OCI-LY1 (cell line): ENCODE measurements around the gene SAPCD1.

Experiments
- H2AFZ ChIP-seq: fragments of 200-600 bp; sonication (generic), shearing (Covaris generic); 2 replicates; pipeline ENCODE4 v1.6.0; 2014; ENCODE audit warnings: antibody characterized with exemption, mild to moderate bottlenecking, low read length
- H3F3A ChIP-seq: fragments of 200-600 bp; sonication (generic), shearing (Covaris generic); 2 replicates; pipeline ENCODE4 v1.6.0; 2014; ENCODE audit warnings: mild to moderate bottlenecking, antibody characterized with exemption, low read length, moderate library complexity; ENCODE audit not compliant: insufficient read depth
- H3K27ac ChIP-seq: fragments of 200-600 bp; sonication (generic); 2 replicates; pipeline ENCODE4 v1.5.1; 2014; ENCODE audit warnings: low read length, mixed run types, mild to moderate bottlenecking, low read depth; ENCODE audit not compliant: poor library complexity, severe bottlenecking
- H3K27me3 ChIP-seq: fragments of 200-600 bp; sonication (generic); 2 replicates; pipeline ENCODE4 v1.6.0; 2014; ENCODE audit warnings: antibody characterized with exemption, mild to moderate bottlenecking, low read length, moderate library complexity; ENCODE audit not compliant: insufficient read depth
- H3K36me3 ChIP-seq: fragments of 200-600 bp; sonication (generic); 2 replicates; pipeline ENCODE4 v1.6.1; 2014; ENCODE audit warnings: mild to moderate bottlenecking, antibody characterized with exemption, low read length, moderate library complexity, mixed read lengths; ENCODE audit not compliant: insufficient read depth
- H3K4me1 ChIP-seq: fragments of 200-600 bp; sonication (generic); 2 replicates; pipeline ENCODE4 v1.5.1; 2014; ENCODE audit warnings: mild to moderate bottlenecking, low read length, moderate library complexity; ENCODE audit not compliant: insufficient read depth, severe bottlenecking
- H3K4me2 ChIP-seq: fragments of 200-600 bp; sonication (generic), shearing (Covaris generic); 2 replicates; pipeline ENCODE4 v1.6.1; 2014; ENCODE audit warnings: low read length
- H3K4me3 ChIP-seq: fragments of 200-600 bp; sonication (generic); 2 replicates; pipeline ENCODE4 v1.5.1; 2014; ENCODE audit warnings: low read length, low read depth, mild to moderate bottlenecking, mixed read lengths; ENCODE audit not compliant: poor library complexity, severe bottlenecking
- H3K79me2 ChIP-seq: fragments of 200-600 bp; shearing (Covaris generic); 2 replicates; pipeline ENCODE4 v1.6.1; 2016; ENCODE audit warnings: mixed run types, low read length, mixed read lengths; ENCODE audit not compliant: insufficient read depth
- H3K9ac ChIP-seq: fragments of 200-600 bp; sonication (generic), shearing (Covaris generic); 2 replicates; pipeline ENCODE4 v1.6.1; 2014; ENCODE audit warnings: mild to moderate bottlenecking, low read length, mixed read lengths
- H3K9me2 ChIP-seq: fragments of 200-600 bp; sonication (generic), shearing (Covaris generic); 2 replicates; pipeline ENCODE4 v1.6.1; 2014; ENCODE audit warnings: low read depth, mild to moderate bottlenecking, low read length, mixed read lengths
- H3K9me3 ChIP-seq: fragments of 200-600 bp; shearing (Covaris generic); 2 replicates; pipeline ENCODE4 v1.6.1; 2014; ENCODE audit warnings: low read length, mixed read lengths
- H4K20me1 ChIP-seq: fragments of 200-600 bp; sonication (generic), shearing (Covaris generic); 2 replicates; pipeline ENCODE4 v1.6.0; 2016; ENCODE audit warnings: mild to moderate bottlenecking, low read length; ENCODE audit not compliant: insufficient read depth
- EZH2 ChIP-seq: fragments of 200-600 bp; sonication (generic), shearing (Covaris generic); IDR thresholded peaks from 2 replicates; pipeline ENCODE4 v1.8.0; 2017; ENCODE audit warnings: borderline replicate concordance, mixed run types, mild to moderate bottlenecking, antibody characterized with exemption, low read length, moderate library complexity, mixed read lengths
- TF ChIP-seq, protein P1 (sequence below): fragments of 200-600 bp; sonication (generic), shearing (Covaris generic); IDR thresholded peaks from 2 replicates; pipeline ENCODE4 v1.5.1; 2017; ENCODE audit warnings: mild to moderate bottlenecking, antibody characterized with exemption, low read length, moderate library complexity, mixed read lengths

The SAPCD1 gene

DNA sequence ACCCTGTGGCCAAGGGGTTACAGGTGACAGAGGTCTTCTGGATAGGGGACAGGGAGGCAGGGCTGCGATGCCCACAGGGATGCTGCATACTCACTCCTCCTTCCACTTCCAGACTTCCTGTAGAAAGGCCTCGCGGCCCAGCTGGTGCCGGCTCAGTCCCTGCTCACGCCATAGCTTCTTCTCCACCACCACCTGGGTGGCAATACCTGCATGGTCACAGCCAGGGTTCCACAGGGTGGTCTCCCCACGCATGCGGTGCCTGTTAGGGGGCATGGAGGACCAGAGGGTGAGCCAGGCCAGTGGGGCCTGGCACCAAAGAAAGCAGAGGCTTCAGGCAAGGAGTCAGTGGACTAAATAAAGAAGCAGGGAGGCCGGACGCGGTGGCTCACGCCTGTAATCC is 23.0 kb downstream of the SAPCD1 start:
- Histone ChIP-seq H3K4me2 (no peak overlapping the region), H3K27ac (no peak overlapping the region), H3K4me3 (no peak overlapping the region), H3K9me3 (no peaks in the 10 kb centered on the region), H3K9ac (no peak overlapping the region), H2AFZ (no peak overlapping the region), H3K79me2 (no peaks in the 10 kb centered on the region; the same call in 1 of the 2 replicates), H3K4me1 (peaks cover 10% of the 10 kb centered on the region), H3K9me2 (no peaks in the 10 kb centered on the region), H3K36me3 (peaks cover 90% of the 10 kb centered on the region), H3K27me3 (no peaks in the 10 kb centered on the region), H3F3A (no peaks in the 10 kb centered on the region), H4K20me1 (no peaks in the 10 kb centered on the region)
- TF ChIP-seq, protein P1, sequence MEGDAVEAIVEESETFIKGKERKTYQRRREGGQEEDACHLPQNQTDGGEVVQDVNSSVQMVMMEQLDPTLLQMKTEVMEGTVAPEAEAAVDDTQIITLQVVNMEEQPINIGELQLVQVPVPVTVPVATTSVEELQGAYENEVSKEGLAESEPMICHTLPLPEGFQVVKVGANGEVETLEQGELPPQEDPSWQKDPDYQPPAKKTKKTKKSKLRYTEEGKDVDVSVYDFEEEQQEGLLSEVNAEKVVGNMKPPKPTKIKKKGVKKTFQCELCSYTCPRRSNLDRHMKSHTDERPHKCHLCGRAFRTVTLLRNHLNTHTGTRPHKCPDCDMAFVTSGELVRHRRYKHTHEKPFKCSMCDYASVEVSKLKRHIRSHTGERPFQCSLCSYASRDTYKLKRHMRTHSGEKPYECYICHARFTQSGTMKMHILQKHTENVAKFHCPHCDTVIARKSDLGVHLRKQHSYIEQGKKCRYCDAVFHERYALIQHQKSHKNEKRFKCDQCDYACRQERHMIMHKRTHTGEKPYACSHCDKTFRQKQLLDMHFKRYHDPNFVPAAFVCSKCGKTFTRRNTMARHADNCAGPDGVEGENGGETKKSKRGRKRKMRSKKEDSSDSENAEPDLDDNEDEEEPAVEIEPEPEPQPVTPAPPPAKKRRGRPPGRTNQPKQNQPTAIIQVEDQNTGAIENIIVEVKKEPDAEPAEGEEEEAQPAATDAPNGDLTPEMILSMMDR = no peak
- no peak for TF ChIP-seq EZH2

DNA sequence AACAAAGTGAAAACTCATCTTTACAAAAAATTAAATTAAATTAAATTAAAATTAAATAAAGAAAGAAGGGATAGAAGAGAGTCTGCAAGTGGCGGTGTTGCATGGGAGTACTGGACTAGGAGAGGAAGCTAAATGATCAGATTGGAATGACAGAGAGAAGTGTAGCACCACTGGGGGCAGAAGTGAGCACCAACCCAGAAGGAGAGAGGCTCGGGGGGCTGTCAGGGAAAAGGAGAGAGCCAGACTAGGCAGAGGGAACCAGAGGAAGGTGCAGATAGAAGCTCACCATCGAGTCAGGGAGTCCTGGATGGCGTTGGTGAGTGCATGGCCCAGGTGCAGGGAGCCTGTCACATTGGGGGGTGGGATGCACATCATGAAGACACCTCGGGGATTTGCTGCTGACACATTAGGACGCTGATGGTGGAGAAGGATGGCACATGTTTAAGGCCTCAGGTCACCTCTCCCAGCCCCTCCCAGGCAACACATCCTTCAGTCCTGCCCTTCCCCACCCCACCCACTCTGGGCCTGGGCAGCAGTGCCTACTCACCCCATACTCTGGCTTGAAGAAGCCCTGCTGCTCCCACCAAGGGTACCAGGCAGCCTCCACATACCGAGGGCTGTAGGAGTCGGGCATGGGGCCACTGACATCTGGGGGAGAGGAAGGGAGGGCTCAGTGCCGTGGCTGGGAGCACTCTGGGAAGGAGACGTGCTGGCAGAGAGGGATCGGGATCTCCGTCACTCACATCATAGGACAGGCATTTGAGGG is 29.1 kb downstream of the SAPCD1 start:
- Histone ChIP-seq H3K4me3 (no peak overlapping the region), H3K36me3 (peaks cover 55% of the 10 kb centered on the region), H3F3A (no peaks in the 10 kb centered on the region), H3K79me2 (peaks cover 14% of the 10 kb centered on the region; the same call in 1 of the 2 replicates), H2AFZ (no peak overlapping the region), H3K27ac (no peak overlapping the region), H3K27me3 (no peaks in the 10 kb centered on the region), H4K20me1 (no peaks in the 10 kb centered on the region), H3K9me3 (no peaks in the 10 kb centered on the region), H3K4me1 (peaks cover 28% of the 10 kb centered on the region), H3K4me2 (no peak overlapping the region), H3K9ac (no peak overlapping the region), H3K9me2 (no peaks in the 10 kb centered on the region)
- TF ChIP-seq EZH2 = no peak
- TF ChIP-seq, protein P1 = peak; percentile 64

GRCh38 chr6:31792090-31792374 is 29.6 kb downstream of the SAPCD1 start:
- H3K36me3 ChIP-seq = peaks cover 53% of the 10 kb centered on the region
- no peaks in the 10 kb centered on the region for H3K27me3 ChIP-seq
- peak overlapping the region; percentile 25 for H3K27ac ChIP-seq
- H3K4me3 ChIP-seq = no peak overlapping the region
- no peak overlapping the region for H3K4me2 ChIP-seq
- H3K9ac ChIP-seq = no peak overlapping the region
- H3K4me1 ChIP-seq = peaks cover 28% of the 10 kb centered on the region
- H3K9me2 ChIP-seq = no peaks in the 10 kb centered on the region
- 0 out of 2 replicates have a peak, but pooled peaks cover 3% of the 10 kb centered on the region for H3F3A ChIP-seq
- H2AFZ ChIP-seq = no peak overlapping the region
- no peaks in the 10 kb centered on the region for H4K20me1 ChIP-seq
- H3K9me3 ChIP-seq = no peaks in the 10 kb centered on the region
- TF ChIP-seq, protein P1 = no peak
- peaks cover 14% of the 10 kb centered on the region; the same call in 1 of the 2 replicates for H3K79me2 ChIP-seq
